Naive B cell (primary cell): Measurements from ENCODE around the gene RHOV. TPM values are rescaled to one million over a fixed set of nuclear protein-coding genes. Genes with fewer than 3 reads are reported as not detected.

Experiments used
- ATAC-seq, 2 donors: fragments of 150-1000 bp; cut with Tn5 transposase; 2 replicates each; pipeline ENCODE4 v1.10.0; 2021; ENCODE audit warnings: low read depth in 2 of 2, mild to moderate bottlenecking in 2 of 2, moderate library complexity in 2 of 2
- DNase-seq: peaks from one replicate; pipeline ENCODE4 v3.0.0; 2022
- H3K27ac Mint-ChIP-seq, 6 donors: one replicate each; pipeline ENCODE4 v1.8.0; 2020 to 2022; ENCODE audit warnings: mild to moderate bottlenecking in 6 of 6, mixed read lengths in 6 of 6, moderate library complexity in 5 of 6, inconsistent platforms in 2 of 6
- H3K27me3 Mint-ChIP-seq, 3 donors: one replicate each; pipeline ENCODE4 v1.8.0; 2021 to 2022; ENCODE audit warnings: mixed read lengths in 3 of 3, mild to moderate bottlenecking in 1 of 3
- H3K36me3 Mint-ChIP-seq, 2 donors: one replicate each; pipeline ENCODE4 v1.8.0; 2020 to 2022; ENCODE audit warnings: mixed read lengths in 2 of 2, inconsistent platforms in 1 of 2, mild to moderate bottlenecking in 1 of 2
- H3K4me1 Mint-ChIP-seq, 3 donors: one replicate each; pipeline ENCODE4 v1.8.0; 2020 to 2022; ENCODE audit warnings: mixed read lengths in 3 of 3, inconsistent platforms in 1 of 3, mild to moderate bottlenecking in 1 of 3, moderate library complexity in 1 of 3
- H3K4me3 Mint-ChIP-seq, 8 donors: one replicate each; pipeline ENCODE4 v1.8.0; 2020 to 2022; ENCODE audit warnings: mild to moderate bottlenecking in 8 of 8, mixed read lengths in 8 of 8, moderate library complexity in 8 of 8, inconsistent platforms in 2 of 8
- H3K9me3 Mint-ChIP-seq, 7 donors: one replicate each; pipeline ENCODE4 v1.8.0; 2020 to 2022; ENCODE audit warnings: mixed read lengths in 7 of 7, mild to moderate bottlenecking in 5 of 7, inconsistent platforms in 2 of 7, moderate library complexity in 1 of 7
- polyA plus RNA-seq, 6 donors: library from polyadenylated mRNA; unstranded; fragments of 300-500 nt; fragmentation: Illumina TruSeq; gene quantifications; one replicate each; pipeline ENCODE4 v1.2.3, GENCODE V29; 2021; ENCODE audit warnings: low read depth in 6 of 6

The RHOV gene
- not detected for polyA plus RNA-seq

GRCh38 chr15:40873694-40874561 lies at the start of gene RHOV:
TSS of gene RHOV (minus strand) at chr15:40874234. CDS start at chr15:40874139, 95 bp downstream.
- peak; percentile 87 to 88 for ATAC-seq
- Mint-ChIP-seq H3K9me3 (no peaks in the 10 kb centered on the region), H3K36me3 (no peaks in the 10 kb centered on the region), H3K27ac (peak within 1 kb of the TSS in 1 of 6 donors; percentile 54), H3K4me3 (peak within 1 kb of the TSS; percentile 77 to 92 (median 86)), H3K4me1 (peaks cover 15 to 17% (median 16%) of the 10 kb centered on the region in 3 donors), H3K27me3 (peaks cover 0 to 7% (median 5%) of the 10 kb centered on the region in 3 donors)
- peak; percentile 47 for DNase-seq

GRCh38 chr15:40923551-40923950 lies 49.5 kb upstream of the RHOV start:
- Mint-ChIP-seq H3K27me3 (peaks cover 19 to 47% (median 42%) of the 10 kb centered on the region in 3 donors), H3K27ac (no peak overlapping the region), H3K4me1 (peaks cover 17 to 36% (median 18%) of the 10 kb centered on the region in 3 donors), H3K36me3 (no peaks in the 10 kb centered on the region), H3K9me3 (no peaks in the 10 kb centered on the region), H3K4me3 (no peak overlapping the region)
- ATAC-seq (no peak), DNase-seq (no peak)

- Mint-ChIP-seq H3K4me3 (no peak overlapping the region), H3K27ac (peak overlapping the region in 2 of 6 donors; percentile 18 to 39)
Measured at GRCh38 chr15:40922608-40923005, 48.6 kb upstream of the RHOV start.

GRCh38 chr15:40921949-40922607 lies 48.0 kb upstream of the RHOV start:
- no peaks in the 10 kb centered on the region for H3K36me3 Mint-ChIP-seq

More at GRCh38 chr15:40922608-40923005, 48.6 kb upstream of the RHOV start:
- H3K36me3 Mint-ChIP-seq, result no peaks in the 10 kb centered on the region
- ATAC-seq (no peak), DNase-seq (no peak)
- peaks cover 17 to 44% (median 41%) of the 10 kb centered on the region in 3 donors for H3K27me3 Mint-ChIP-seq
- no peaks in the 10 kb centered on the region for H3K9me3 Mint-ChIP-seq
- H3K4me1 Mint-ChIP-seq, result peaks cover 17 to 29% (median 17%) of the 10 kb centered on the region in 3 donors

GRCh38 chr15:40918799-40919392 lies 44.9 kb upstream of the RHOV start:
- H3K4me3 Mint-ChIP-seq, result no peak overlapping the region
- H3K9me3 Mint-ChIP-seq, result no peaks in the 10 kb centered on the region
- no peaks in the 10 kb centered on the region for H3K36me3 Mint-ChIP-seq
- peaks cover 0 to 7% (median 3%) of the 10 kb centered on the region in 3 donors for H3K4me1 Mint-ChIP-seq
- DNase-seq (no peak), ATAC-seq (no peak)
- peaks cover 0 to 10% (median 8%) of the 10 kb centered on the region in 3 donors for H3K27me3 Mint-ChIP-seq
- no peak overlapping the region for H3K27ac Mint-ChIP-seq

More at GRCh38 chr15:40921949-40922607, 48.0 kb upstream of the RHOV start:
- Mint-ChIP-seq H3K27me3 (peaks cover 14 to 39% (median 36%) of the 10 kb centered on the region in 3 donors), H3K9me3 (no peaks in the 10 kb centered on the region), H3K27ac (peak overlapping the region in 1 of 6 donors; percentile 72), H3K4me1 (peaks cover 13 to 26% (median 14%) of the 10 kb centered on the region in 3 donors), H3K4me3 (no peak overlapping the region)
- no peak for ATAC-seq
- DNase-seq, result no peak

GRCh38 chr15:40918146-40918798 lies 44.2 kb upstream of the RHOV start:
- Mint-ChIP-seq H3K4me3 (no peak overlapping the region), H3K27me3 (peaks cover 0 to 10% (median 8%) of the 10 kb centered on the region in 3 donors), H3K9me3 (no peaks in the 10 kb centered on the region), H3K27ac (no peak overlapping the region), H3K36me3 (no peaks in the 10 kb centered on the region), H3K4me1 (peaks cover 0 to 7% (median 5%) of the 10 kb centered on the region in 3 donors)
- DNase-seq (no peak), ATAC-seq (no peak)

- H3K36me3 Mint-ChIP-seq, result no peaks in the 10 kb centered on the region
- no peak overlapping the region for H3K4me3 Mint-ChIP-seq
- no peaks in the 10 kb centered on the region for H3K9me3 Mint-ChIP-seq
- no peak for DNase-seq
- peaks cover 0 to 5% (median 2%) of the 10 kb centered on the region in 3 donors for H3K4me1 Mint-ChIP-seq
- no peak overlapping the region for H3K27ac Mint-ChIP-seq
- no peak for ATAC-seq
- peaks cover 0 to 4% (median 3%) of the 10 kb centered on the region in 3 donors for H3K27me3 Mint-ChIP-seq
Measured at GRCh38 chr15:40917585-40917984, 43.6 kb upstream of the RHOV start.

- peaks cover 0 to 5% (median 0%) of the 10 kb centered on the region in 3 donors for H3K4me1 Mint-ChIP-seq
- H3K36me3 Mint-ChIP-seq, result no peaks in the 10 kb centered on the region
- no peak overlapping the region for H3K4me3 Mint-ChIP-seq
- ATAC-seq (no peak), DNase-seq (no peak)
- H3K9me3 Mint-ChIP-seq, result no peaks in the 10 kb centered on the region
- H3K27ac Mint-ChIP-seq, result peak overlapping the region in 1 of 6 donors; percentile 64
- H3K27me3 Mint-ChIP-seq, result peaks cover 0 to 4% (median 0%) of the 10 kb centered on the region in 3 donors
Measured at GRCh38 chr15:40915679-40916078, 41.6 kb upstream of the RHOV start.

- H3K27me3 Mint-ChIP-seq, result peaks cover 0 to 4% (median 0%) of the 10 kb centered on the region in 3 donors
- peaks cover 0 to 5% (median 2%) of the 10 kb centered on the region in 3 donors for H3K4me1 Mint-ChIP-seq
- DNase-seq (no peak), ATAC-seq (no peak)
- H3K9me3 Mint-ChIP-seq, result no peaks in the 10 kb centered on the region
- H3K4me3 Mint-ChIP-seq, result peak overlapping the region in 1 of 8 donors; percentile 60
- H3K36me3 Mint-ChIP-seq, result no peaks in the 10 kb centered on the region
- no peak overlapping the region for H3K27ac Mint-ChIP-seq
Measured at GRCh38 chr15:40915116-40915661, 41.2 kb upstream of the RHOV start.

- Mint-ChIP-seq H3K27ac (no peak overlapping the region), H3K4me1 (peaks cover 0 to 5% (median 5%) of the 10 kb centered on the region in 3 donors), H3K9me3 (no peaks in the 10 kb centered on the region), H3K4me3 (no peak overlapping the region), H3K27me3 (peaks cover 0 to 4% (median 0%) of the 10 kb centered on the region in 3 donors), H3K36me3 (no peaks in the 10 kb centered on the region)
- ATAC-seq (no peak), DNase-seq (no peak)
Measured at GRCh38 chr15:40914486-40914885, 40.5 kb upstream of the RHOV start.

GRCh38 chr15:40914013-40914412 lies 40.0 kb upstream of the RHOV start:
- Mint-ChIP-seq H3K27me3 (peaks cover 0 to 4% (median 0%) of the 10 kb centered on the region in 3 donors), H3K4me1 (peaks cover 0 to 5% (median 5%) of the 10 kb centered on the region in 3 donors), H3K9me3 (no peaks in the 10 kb centered on the region), H3K4me3 (no peak overlapping the region), H3K27ac (peak overlapping the region in 1 of 6 donors; percentile 0), H3K36me3 (no peaks in the 10 kb centered on the region)
- no peak for ATAC-seq
- no peak for DNase-seq

GRCh38 chr15:40912478-40912877 lies 38.4 kb upstream of the RHOV start:
- Mint-ChIP-seq H3K4me3 (no peak overlapping the region), H3K27me3 (no peaks in the 10 kb centered on the region), H3K36me3 (no peaks in the 10 kb centered on the region), H3K4me1 (peaks cover 2 to 14% (median 13%) of the 10 kb centered on the region in 3 donors), H3K9me3 (no peaks in the 10 kb centered on the region), H3K27ac (peak overlapping the region in 1 of 6 donors; percentile 28)
- DNase-seq, result no peak
- no peak for ATAC-seq
